AG04450 (cell line): Measurements from ENCODE around the gene CSH1. TPM values are rescaled to one million over a fixed set of nuclear protein-coding genes. Genes with fewer than 3 reads are reported as not detected.
"Not testable (repeated sequence)": the region's sequence is repeated elsewhere in the genome, so short reads cannot be mapped to it uniquely, and the experiment has no call there.

Source experiments
- CTCF ChIA-PET: fragments of 300-600, 350-600 bp; formaldehyde crosslinking; extraction: SDS; loops from one replicate; lab custom pipeline; 2022; ENCODE audit warnings: antibody characterized with exemption, inconsistent platforms; lab: Charles Lee
- POLR2A ChIA-PET: fragments of 350-600 bp; formaldehyde crosslinking; extraction: SDS; loops from one replicate; lab custom pipeline; 2021; ENCODE audit warnings: antibody characterized with exemption, inconsistent platforms; lab: Yijun Ruan, JAX
- DNase-seq: peaks from one replicate; pipeline ENCODE4 v3.0.0-alpha.2; 2011; ENCODE audit warnings: low read depth, low spot score
- H3K27ac ChIP-seq: one replicate; pipeline ENCODE4 v1.5.1; 2012; ENCODE audit warnings: low read depth, low read length, control low read depth
- H3K27me3 ChIP-seq: one replicate; pipeline ENCODE4 v1.6.0; 2012; ENCODE audit warnings: low read length; ENCODE audit not compliant: control insufficient read depth, insufficient read depth
- H3K4me3 ChIP-seq: 2 replicates; pipeline ENCODE4 v1.5.1; 2011; ENCODE audit warnings: mild to moderate bottlenecking, low read depth, low read length, control low read depth
- H3K9me3 ChIP-seq: 2 replicates; pipeline ENCODE4 v1.5.1; 2012; ENCODE audit warnings: low read length; ENCODE audit not compliant: control insufficient read depth, insufficient read depth
- polyA minus RNA-seq: library from RNA; depleted of rRNA, polyadenylated mRNA; stranded (reverse); fragments of >200 nt; gene quantifications from 2 replicates; pipeline ENCODE4 v1.2.3, GENCODE V29; 2011; rRNA and poly(A)+ RNA removed
- polyA plus RNA-seq: library from polyadenylated mRNA; depleted of rRNA; stranded (reverse); fragments of >200 nt; gene quantifications from 2 replicates; pipeline ENCODE4 v1.2.3, GENCODE V29; 2011; rRNA removed
- TF ChIP-seq, protein P1 (sequence below): IDR thresholded peaks from 2 replicates; pipeline ENCODE4 v1.5.1; 2011; ENCODE audit warnings: low read depth, low read length, control low read depth, inconsistent platforms

The CSH1 gene
- polyA plus RNA-seq (not detected in 2 replicates), polyA minus RNA-seq (not detected in 2 replicates)

- peaks cover 12% of the 10 kb centered on the region for H3K27me3 ChIP-seq
- DNase-seq, CTCF ChIA-PET, H3K27ac ChIP-seq, H3K4me3 ChIP-seq, H3K9me3 ChIP-seq, POLR2A ChIA-PET: not testable (repeated sequence)
These were observed at the start of gene CSH1 for GRCh38 chr17:63896524-63897354. Gene CSH1, minus strand, starts transcription at chr17:63896574. Its CDS starts 63 bp downstream, at chr17:63896511.

- Histone ChIP-seq H3K27me3 (peaks cover 17% of the 10 kb centered on the region), H3K9me3 (peaks cover under 1% of the 10 kb centered on the region; the same call in 1 of the 2 replicates), H3K27ac (no peak overlapping the region), H3K4me3 (no peak overlapping the region)
- CTCF ChIA-PET = interaction anchor here (0.7 to 3.1 kb wide), 23 partner anchors 11 to 188 kb away, joined by 3 to 45 read pairs (median 5); partner anchors contain the start of genes GH1 and ICAM2
- DNase-seq = no peak
- POLR2A ChIA-PET = no interaction called here
- TF ChIP-seq, protein P1, sequence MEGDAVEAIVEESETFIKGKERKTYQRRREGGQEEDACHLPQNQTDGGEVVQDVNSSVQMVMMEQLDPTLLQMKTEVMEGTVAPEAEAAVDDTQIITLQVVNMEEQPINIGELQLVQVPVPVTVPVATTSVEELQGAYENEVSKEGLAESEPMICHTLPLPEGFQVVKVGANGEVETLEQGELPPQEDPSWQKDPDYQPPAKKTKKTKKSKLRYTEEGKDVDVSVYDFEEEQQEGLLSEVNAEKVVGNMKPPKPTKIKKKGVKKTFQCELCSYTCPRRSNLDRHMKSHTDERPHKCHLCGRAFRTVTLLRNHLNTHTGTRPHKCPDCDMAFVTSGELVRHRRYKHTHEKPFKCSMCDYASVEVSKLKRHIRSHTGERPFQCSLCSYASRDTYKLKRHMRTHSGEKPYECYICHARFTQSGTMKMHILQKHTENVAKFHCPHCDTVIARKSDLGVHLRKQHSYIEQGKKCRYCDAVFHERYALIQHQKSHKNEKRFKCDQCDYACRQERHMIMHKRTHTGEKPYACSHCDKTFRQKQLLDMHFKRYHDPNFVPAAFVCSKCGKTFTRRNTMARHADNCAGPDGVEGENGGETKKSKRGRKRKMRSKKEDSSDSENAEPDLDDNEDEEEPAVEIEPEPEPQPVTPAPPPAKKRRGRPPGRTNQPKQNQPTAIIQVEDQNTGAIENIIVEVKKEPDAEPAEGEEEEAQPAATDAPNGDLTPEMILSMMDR = no peak
These were observed 49.5 kb upstream of the CSH1 start for GRCh38 chr17:63945784-63946439.

GRCh38 chr17:63944736-63945499 is 48.5 kb upstream of the CSH1 start:
- no peak for DNase-seq
- Histone ChIP-seq H3K4me3 (no peak overlapping the region), H3K27ac (no peak overlapping the region), H3K9me3 (peaks cover 3% of the 10 kb centered on the region; the same call in 1 of the 2 replicates), H3K27me3 (peaks cover 10% of the 10 kb centered on the region)
- ChIA-PET POLR2A (no interaction called here), CTCF (interaction anchor here (1.6 to 3.1 kb wide), 5 partner anchors 10 to 189 kb away, joined by 8 to 45 read pairs (median 32); partner anchors contain the start of genes GH1 and ICAM2)
- TF ChIP-seq, protein P1 = no peak

DNA sequence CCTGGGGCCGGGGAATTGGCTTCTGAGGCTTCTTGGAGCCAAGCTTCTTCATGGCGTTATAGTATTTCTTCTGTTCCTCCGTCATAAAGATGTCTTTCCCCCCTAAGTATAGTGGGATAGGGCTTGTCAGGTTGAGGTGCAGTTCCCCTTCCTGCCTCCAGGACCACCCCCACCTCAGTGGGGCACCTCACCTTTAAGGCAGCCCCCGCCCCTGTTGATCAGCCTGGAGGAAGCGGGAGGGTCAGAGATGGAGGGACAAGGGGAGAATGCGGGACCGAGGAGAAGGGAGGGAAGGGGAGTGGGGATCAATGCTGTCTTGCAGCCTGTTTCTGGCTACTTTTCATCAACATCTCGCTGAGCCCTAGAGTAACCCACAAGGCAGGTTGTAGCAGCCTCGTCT is 47.4 kb upstream of the CSH1 start:
- TF ChIP-seq, protein P1 = 0 out of 2 replicates have a peak, but pooled peaks have one; percentile 22
- CTCF ChIA-PET = no interaction called here

GRCh38 chr17:63942309-63942985 is 46.1 kb upstream of the CSH1 start:
- H3K27ac ChIP-seq = no peak overlapping the region
- no peak for DNase-seq
- CTCF ChIA-PET = no interaction called here

More for the DNA sequence above, 47.4 kb upstream of the CSH1 start:
- no peak for DNase-seq
- H3K27ac ChIP-seq = no peak overlapping the region
- H3K27me3 ChIP-seq = peaks cover 10% of the 10 kb centered on the region
- POLR2A ChIA-PET = no interaction called here
- no peak overlapping the region for H3K4me3 ChIP-seq
- peaks cover 3% of the 10 kb centered on the region; the same call in 1 of the 2 replicates for H3K9me3 ChIP-seq

More at GRCh38 chr17:63942309-63942985, 46.1 kb upstream of the CSH1 start:
- Histone ChIP-seq H3K27me3 (peaks cover 3% of the 10 kb centered on the region), H3K9me3 (peaks cover 3% of the 10 kb centered on the region; the same call in 1 of the 2 replicates), H3K4me3 (no peak overlapping the region)
- TF ChIP-seq, protein P1 = no peak
- POLR2A ChIA-PET = no interaction called here
